ENCODE results near the gene ASPN.
A peak's percentile ranks its signal among the peaks of the same experiment; 100 is the strongest.

The ASPN gene

GRCh38 chr9:92517046-92517445, 34.7 kb upstream of the ASPN start:
- Histone ChIP-seq H3K36me3 (ENCODE audit: insufficient read depth, low read length) (peaks cover 6% of the 10 kb centered on the region), H3K9ac (ENCODE audit: low read length) (no peak overlapping the region), H3K27ac (ENCODE audit: low read depth, low read length) (no peak overlapping the region), H3K9me3 (ENCODE audit: low read length) (no peaks in the 10 kb centered on the region), H3K4me3 (ENCODE audit: low read depth in 1 of 2, low read length in 2 of 2) (no peak overlapping the region), H3K27me3 (ENCODE audit: control insufficient read depth in 1 of 2, insufficient read depth in 2 of 2, low read length in 2 of 2) (no peaks in the 10 kb centered on the region), H3K4me1 (ENCODE audit: insufficient read depth, low read length) (peaks cover 16% of the 10 kb centered on the region)

GRCh38 chr9:92516521-92516920, 34.2 kb upstream of the ASPN start:
- Histone ChIP-seq H3K36me3 (ENCODE audit: insufficient read depth, low read length) (peaks cover 6% of the 10 kb centered on the region), H3K27ac (ENCODE audit: low read depth, low read length) (no peak overlapping the region), H3K4me1 (ENCODE audit: insufficient read depth, low read length) (peaks cover 21% of the 10 kb centered on the region), H3K9me3 (ENCODE audit: low read length) (no peaks in the 10 kb centered on the region), H3K4me3 (ENCODE audit: low read depth in 1 of 2, low read length in 2 of 2) (no peak overlapping the region), H3K27me3 (ENCODE audit: control insufficient read depth in 1 of 2, insufficient read depth in 2 of 2, low read length in 2 of 2) (no peaks in the 10 kb centered on the region), H3K9ac (ENCODE audit: low read length) (no peak overlapping the region)

GRCh38 chr9:92514635-92515034, 32.3 kb upstream of the ASPN start:
- Histone ChIP-seq H3K9me3 (ENCODE audit: low read length) (no peaks in the 10 kb centered on the region), H3K27me3 (ENCODE audit: control insufficient read depth in 1 of 2, insufficient read depth in 2 of 2, low read length in 2 of 2) (no peaks in the 10 kb centered on the region), H3K36me3 (ENCODE audit: insufficient read depth, low read length) (peaks cover 6% of the 10 kb centered on the region), H3K4me3 (ENCODE audit: low read depth in 1 of 2, low read length in 2 of 2) (no peak overlapping the region), H3K4me1 (ENCODE audit: insufficient read depth, low read length) (peaks cover 22% of the 10 kb centered on the region), H3K27ac (ENCODE audit: low read depth, low read length) (no peak overlapping the region), H3K9ac (ENCODE audit: low read length) (no peak overlapping the region)

- Histone ChIP-seq H3K27ac (ENCODE audit: low read depth, low read length) (no peak overlapping the region), H3K4me3 (ENCODE audit: low read depth in 1 of 2, low read length in 2 of 2) (no peak overlapping the region), H3K9me3 (ENCODE audit: low read length) (no peaks in the 10 kb centered on the region), H3K36me3 (ENCODE audit: insufficient read depth, low read length) (peaks cover 6% of the 10 kb centered on the region), H3K9ac (ENCODE audit: low read length) (no peak overlapping the region), H3K27me3 (ENCODE audit: control insufficient read depth in 1 of 2, insufficient read depth in 2 of 2, low read length in 2 of 2) (no peaks in the 10 kb centered on the region), H3K4me1 (ENCODE audit: insufficient read depth, low read length) (peaks cover 24% of the 10 kb centered on the region)
These were observed 31.0 kb upstream of the ASPN start for GRCh38 chr9:92513349-92513748.

- H3K27me3 ChIP-seq (ENCODE audit: control insufficient read depth in 1 of 2, insufficient read depth in 2 of 2, low read length in 2 of 2): no peaks in the 10 kb centered on the region
- H3K27ac ChIP-seq (ENCODE audit: low read depth, low read length): no peak overlapping the region
- no peaks in the 10 kb centered on the region for H3K9me3 ChIP-seq (ENCODE audit: low read length)
- no peak overlapping the region for H3K9ac ChIP-seq (ENCODE audit: low read length)
- H3K36me3 ChIP-seq (ENCODE audit: insufficient read depth, low read length): peaks cover 6% of the 10 kb centered on the region
- H3K4me1 ChIP-seq (ENCODE audit: insufficient read depth, low read length): peaks cover 32% of the 10 kb centered on the region
- no peak overlapping the region for H3K4me3 ChIP-seq (ENCODE audit: low read depth in 1 of 2, low read length in 2 of 2)
These were observed 30.3 kb upstream of the ASPN start for GRCh38 chr9:92512622-92513021.

- H3K9me3 ChIP-seq (ENCODE audit: low read length): no peaks in the 10 kb centered on the region
- H3K27me3 ChIP-seq (ENCODE audit: control insufficient read depth in 1 of 2, insufficient read depth in 2 of 2, low read length in 2 of 2): no peaks in the 10 kb centered on the region
- no peak overlapping the region for H3K27ac ChIP-seq (ENCODE audit: low read depth, low read length)
- no peak overlapping the region for H3K4me3 ChIP-seq (ENCODE audit: low read depth in 1 of 2, low read length in 2 of 2)
- peaks cover 6% of the 10 kb centered on the region for H3K36me3 ChIP-seq (ENCODE audit: insufficient read depth, low read length)
- H3K9ac ChIP-seq (ENCODE audit: low read length): no peak overlapping the region
- peaks cover 49% of the 10 kb centered on the region for H3K4me1 ChIP-seq (ENCODE audit: insufficient read depth, low read length)
These were observed 28.4 kb upstream of the ASPN start for GRCh38 chr9:92510747-92511146.

GRCh38 chr9:92509050-92509449, 26.7 kb upstream of the ASPN start:
- Histone ChIP-seq H3K4me1 (ENCODE audit: insufficient read depth, low read length) (peaks cover 65% of the 10 kb centered on the region), H3K36me3 (ENCODE audit: insufficient read depth, low read length) (peaks cover 6% of the 10 kb centered on the region), H3K9ac (ENCODE audit: low read length) (no peak overlapping the region), H3K4me3 (ENCODE audit: low read depth in 1 of 2, low read length in 2 of 2) (no peak overlapping the region), H3K27ac (ENCODE audit: low read depth, low read length) (no peak overlapping the region), H3K27me3 (ENCODE audit: control insufficient read depth in 1 of 2, insufficient read depth in 2 of 2, low read length in 2 of 2) (no peaks in the 10 kb centered on the region), H3K9me3 (ENCODE audit: low read length) (no peaks in the 10 kb centered on the region)

- peak overlapping the region; percentile 62 for H3K27ac ChIP-seq (ENCODE audit: low read depth, low read length)
- H3K36me3 ChIP-seq (ENCODE audit: insufficient read depth, low read length): peaks cover 2% of the 10 kb centered on the region
- H3K27me3 ChIP-seq (ENCODE audit: control insufficient read depth in 1 of 2, insufficient read depth in 2 of 2, low read length in 2 of 2): no peaks in the 10 kb centered on the region
- peak overlapping the region in 1 of 2 donors; percentile 22 for H3K4me3 ChIP-seq (ENCODE audit: low read depth in 1 of 2, low read length in 2 of 2)
- no peaks in the 10 kb centered on the region for H3K9me3 ChIP-seq (ENCODE audit: low read length)
- H3K9ac ChIP-seq (ENCODE audit: low read length): peak overlapping the region; percentile 1
- H3K4me1 ChIP-seq (ENCODE audit: insufficient read depth, low read length): peaks cover 61% of the 10 kb centered on the region
These were observed 25.9 kb upstream of the ASPN start for GRCh38 chr9:92508018-92508820.

- H3K4me1 ChIP-seq (ENCODE audit: insufficient read depth, low read length): peaks cover 54% of the 10 kb centered on the region
- H3K27me3 ChIP-seq (ENCODE audit: control insufficient read depth in 1 of 2, insufficient read depth in 2 of 2, low read length in 2 of 2): no peaks in the 10 kb centered on the region
- H3K27ac ChIP-seq (ENCODE audit: low read depth, low read length): peak overlapping the region; percentile 62
- peak overlapping the region in 1 of 2 donors; percentile 22 for H3K4me3 ChIP-seq (ENCODE audit: low read depth in 1 of 2, low read length in 2 of 2)
- H3K9me3 ChIP-seq (ENCODE audit: low read length): no peaks in the 10 kb centered on the region
- H3K9ac ChIP-seq (ENCODE audit: low read length): no peak overlapping the region
- no peaks in the 10 kb centered on the region for H3K36me3 ChIP-seq (ENCODE audit: insufficient read depth, low read length)
These were observed 25.2 kb upstream of the ASPN start for GRCh38 chr9:92507496-92507895.

- Histone ChIP-seq H3K4me1 (ENCODE audit: insufficient read depth, low read length) (peaks cover 54% of the 10 kb centered on the region), H3K9me3 (ENCODE audit: low read length) (no peaks in the 10 kb centered on the region), H3K4me3 (ENCODE audit: low read depth in 1 of 2, low read length in 2 of 2) (no peak overlapping the region), H3K36me3 (ENCODE audit: insufficient read depth, low read length) (no peaks in the 10 kb centered on the region), H3K9ac (ENCODE audit: low read length) (no peak overlapping the region), H3K27me3 (ENCODE audit: control insufficient read depth in 1 of 2, insufficient read depth in 2 of 2, low read length in 2 of 2) (no peaks in the 10 kb centered on the region), H3K27ac (ENCODE audit: low read depth, low read length) (peak overlapping the region; percentile 62)
These were observed 24.7 kb upstream of the ASPN start for GRCh38 chr9:92507005-92507404.

- no peak overlapping the region for H3K9ac ChIP-seq (ENCODE audit: low read length)
- no peaks in the 10 kb centered on the region for H3K9me3 ChIP-seq (ENCODE audit: low read length)
- peak overlapping the region; percentile 62 for H3K27ac ChIP-seq (ENCODE audit: low read depth, low read length)
These were observed 24.0 kb upstream of the ASPN start for GRCh38 chr9:92506184-92506857.

More at GRCh38 chr9:92506184-92506857, 24.0 kb upstream of the ASPN start:
- no peaks in the 10 kb centered on the region for H3K36me3 ChIP-seq (ENCODE audit: insufficient read depth, low read length)
- peaks cover 55% of the 10 kb centered on the region for H3K4me1 ChIP-seq (ENCODE audit: insufficient read depth, low read length)
- peak overlapping the region in 1 of 2 donors; percentile 12 for H3K4me3 ChIP-seq (ENCODE audit: low read depth in 1 of 2, low read length in 2 of 2)
- no peaks in the 10 kb centered on the region for H3K27me3 ChIP-seq (ENCODE audit: control insufficient read depth in 1 of 2, insufficient read depth in 2 of 2, low read length in 2 of 2)

Data from muscle layer of colon (tissue), 2 donors.